GM23338 (cell line): ENCODE results near the gene SOX13. TPM values are rescaled to one million over a fixed set of nuclear protein-coding genes. Genes with fewer than 3 reads are reported as not detected.

ENCODE experiments used
- ATAC-seq: fragments of 200-7000 bp; cut with Tn5 transposase; 3 replicates; pipeline ENCODE4 v1.9.1; 2020
- DNase-seq: peaks from one replicate; pipeline ENCODE4 v3.0.0-alpha.2; 2015; ENCODE audit warnings: low spot score
- H2AFZ ChIP-seq: fragments of 200-600 bp; sonication (generic); 2 replicates; pipeline ENCODE4 v1.8.0; 2016; ENCODE audit warnings: antibody characterized with exemption, mild to moderate bottlenecking, moderate library complexity
- H3F3A ChIP-seq: fragments of 200-600 bp; sonication (generic); replicated peaks from 2 replicates; pipeline ENCODE4 v1.8.0; 2017; ENCODE audit warnings: antibody characterized with exemption, mixed run types, low read depth
- H3K27ac ChIP-seq: fragments of 200-600 bp; sonication (generic); 2 replicates; pipeline ENCODE4 v1.6.1; 2016; ENCODE audit warnings: low read depth
- H3K27me3 ChIP-seq: fragments of 200-600 bp; sonication (generic); 2 replicates; pipeline ENCODE4 v1.8.0; 2016; ENCODE audit warnings: mild to moderate bottlenecking, mixed run types, moderate library complexity; ENCODE audit not compliant: insufficient read depth
- H3K36me3 ChIP-seq: fragments of 200-600 bp; sonication (generic); 2 replicates; pipeline ENCODE4 v1.8.0; 2016; ENCODE audit warnings: mild to moderate bottlenecking; ENCODE audit not compliant: insufficient read depth
- H3K4me1 ChIP-seq: fragments of 200-600 bp; sonication (generic); 2 replicates; pipeline ENCODE4 v1.8.0; 2016; ENCODE audit warnings: mild to moderate bottlenecking, moderate library complexity; ENCODE audit not compliant: insufficient read depth
- H3K4me2 ChIP-seq: fragments of 200-600 bp; sonication (generic); 2 replicates; pipeline ENCODE4 v1.7.1; 2017; ENCODE audit warnings: mixed run types
- H3K4me3 ChIP-seq: fragments of 200-600 bp; sonication (generic); 2 replicates; pipeline ENCODE4 v1.6.1; 2016; ENCODE audit warnings: mixed run types
- H3K79me2 ChIP-seq: fragments of 200-600 bp; sonication (generic); replicated peaks from 2 replicates; pipeline ENCODE4 v1.8.0; 2017; ENCODE audit warnings: mild to moderate bottlenecking; ENCODE audit not compliant: insufficient read depth
- H3K9me2 ChIP-seq: fragments of 200-600 bp; sonication (generic); 2 replicates; pipeline ENCODE4 v1.8.0; 2017; ENCODE audit not compliant: insufficient read depth
- H4K20me1 ChIP-seq: fragments of 200-600 bp; sonication (generic); replicated peaks from 2 replicates; pipeline ENCODE4 v1.8.0; 2017; ENCODE audit warnings: mild to moderate bottlenecking; ENCODE audit not compliant: insufficient read depth
- H3K27ac Mint-ChIP-seq: 2 replicates; pipeline ENCODE4 v1.8.0; 2020; ENCODE audit warnings: inconsistent platforms, mild to moderate bottlenecking, moderate library complexity, mixed read lengths
- H3K27me3 Mint-ChIP-seq: 3 replicates; pipeline ENCODE4 v1.8.0; 2022; ENCODE audit warnings: low read depth, mild to moderate bottlenecking, moderate library complexity, mixed read lengths, inconsistent platforms; ENCODE audit not compliant: insufficient read depth, poor library complexity
- H3K36me3 Mint-ChIP-seq: 3 replicates; pipeline ENCODE4 v1.8.0; 2021; ENCODE audit warnings: low read depth, mild to moderate bottlenecking, inconsistent platforms, moderate library complexity, mixed read lengths
- H3K4me1 Mint-ChIP-seq: 3 replicates; pipeline ENCODE4 v1.8.0; 2020; ENCODE audit warnings: mild to moderate bottlenecking, inconsistent platforms, mixed read lengths
- H3K4me3 Mint-ChIP-seq: 3 replicates; pipeline ENCODE4 v1.8.0; 2021; ENCODE audit warnings: moderate library complexity, mild to moderate bottlenecking, inconsistent platforms, mixed read lengths
- H3K9me3 Mint-ChIP-seq: 3 replicates; pipeline ENCODE4 v1.8.0; 2020; ENCODE audit warnings: moderate library complexity, mild to moderate bottlenecking, inconsistent platforms, mixed read lengths
- CREB1 ChIP-seq: fragments of 250-450 bp; sonication (Bioruptor Pico); IDR thresholded peaks from 2 replicates; pipeline ENCODE4 v1.5.0; 2020; ENCODE audit warnings: low read depth, mild to moderate bottlenecking, moderate library complexity
- EZH2 ChIP-seq: fragments of 200-600 bp; sonication (generic); IDR thresholded peaks from one replicate; pipeline ENCODE4 v1.8.0; 2017; ENCODE audit warnings: antibody characterized with exemption, mild to moderate bottlenecking, low read depth; ENCODE audit not compliant: unreplicated experiment
- EZH2phosphoT487 ChIP-seq: fragments of 200-600 bp; sonication (generic); IDR thresholded peaks from one replicate; pipeline ENCODE4 v1.8.1; 2018; ENCODE audit warnings: antibody characterized with exemption; ENCODE audit not compliant: unreplicated experiment
- JUNB ChIP-seq: IDR thresholded peaks from one replicate; pipeline ENCODE4 v1.6.1; 2016; ENCODE audit warnings: antibody characterized with exemption; ENCODE audit not compliant: unreplicated experiment
- NANOG ChIP-seq: IDR thresholded peaks from 2 replicates; pipeline ENCODE4 v1.6.1; 2016; ENCODE audit warnings: antibody characterized with exemption, borderline replicate concordance
- POLR2AphosphoS5 ChIP-seq: IDR thresholded peaks from 2 replicates; pipeline ENCODE4 v1.6.1; 2016; ENCODE audit warnings: antibody characterized with exemption, low read depth
- STAT1 ChIP-seq: IDR thresholded peaks from one replicate; pipeline ENCODE4 v1.6.1; 2016; ENCODE audit warnings: antibody characterized with exemption; ENCODE audit not compliant: unreplicated experiment
- ZNF114 ChIP-seq: fragments of 250-450 bp; sonication (Bioruptor Pico); IDR thresholded peaks from 2 replicates; pipeline ENCODE4 v1.5.0; 2020; ENCODE audit warnings: mild to moderate bottlenecking, moderate library complexity
- ZNF331 ChIP-seq: fragments of 250-450 bp; sonication (Bioruptor Pico); IDR thresholded peaks from 2 replicates; pipeline ENCODE4 v1.5.0; 2020; ENCODE audit warnings: low read depth, mild to moderate bottlenecking, moderate library complexity
- long read RNA-seq: library from polyadenylated mRNA; unstranded; transcript quantifications from one replicate; pipeline ENCODE4 v2.0.0, GENCODE V29; 2020; ENCODE audit not compliant: unreplicated experiment
- polyA plus RNA-seq: library from polyadenylated mRNA; unstranded; fragments of >200 nt; fragmentation: Nextera tagmentation; extraction: Ambion mirVana; gene quantifications from 2 replicates; pipeline ENCODE4 v1.2.1, GENCODE V29; 2016
- total RNA-seq: library from RNA; depleted of rRNA; stranded (reverse); fragments of >200 nt; shearing (Covaris generic); gene quantifications from 2 replicates; pipeline ENCODE4 v1.2.3, GENCODE V29; 2014; rRNA removed
- TF ChIP-seq, protein P1 (sequence below): IDR thresholded peaks from 2 replicates; pipeline ENCODE4 v1.6.1; 2016; ENCODE audit warnings: antibody characterized with exemption
- TF ChIP-seq, protein P2 (sequence below): fragments of 250-450 bp; sonication (Bioruptor Pico); IDR thresholded peaks from 2 replicates; pipeline ENCODE4 v1.5.0; 2020; ENCODE audit warnings: mild to moderate bottlenecking, moderate library complexity
- TF ChIP-seq, protein P3 (sequence below), 2 experiments: fragments of 200-600 bp in 1 of 2; sonication (generic) in 1 of 2; conservative IDR thresholded peaks; 2 replicates each; pipeline versions ENCODE4 v1.5.1 to v1.6.1; 2016 to 2017; ENCODE audit warnings: antibody characterized with exemption in 2 of 2, low read depth in 2 of 2, mild to moderate bottlenecking in 2 of 2, moderate library complexity in 1 of 2

Gene SOX13
- total RNA-seq = 105 and 123 TPM in 2 replicates
- 28.6 and 32.3 TPM in 2 replicates for polyA plus RNA-seq
- long read RNA-seq, partial matches to known transcripts = 0 of 6 reads
- long read RNA-seq, other reads (novel, unspliced or antisense) = 6 of 6 reads

DNA sequence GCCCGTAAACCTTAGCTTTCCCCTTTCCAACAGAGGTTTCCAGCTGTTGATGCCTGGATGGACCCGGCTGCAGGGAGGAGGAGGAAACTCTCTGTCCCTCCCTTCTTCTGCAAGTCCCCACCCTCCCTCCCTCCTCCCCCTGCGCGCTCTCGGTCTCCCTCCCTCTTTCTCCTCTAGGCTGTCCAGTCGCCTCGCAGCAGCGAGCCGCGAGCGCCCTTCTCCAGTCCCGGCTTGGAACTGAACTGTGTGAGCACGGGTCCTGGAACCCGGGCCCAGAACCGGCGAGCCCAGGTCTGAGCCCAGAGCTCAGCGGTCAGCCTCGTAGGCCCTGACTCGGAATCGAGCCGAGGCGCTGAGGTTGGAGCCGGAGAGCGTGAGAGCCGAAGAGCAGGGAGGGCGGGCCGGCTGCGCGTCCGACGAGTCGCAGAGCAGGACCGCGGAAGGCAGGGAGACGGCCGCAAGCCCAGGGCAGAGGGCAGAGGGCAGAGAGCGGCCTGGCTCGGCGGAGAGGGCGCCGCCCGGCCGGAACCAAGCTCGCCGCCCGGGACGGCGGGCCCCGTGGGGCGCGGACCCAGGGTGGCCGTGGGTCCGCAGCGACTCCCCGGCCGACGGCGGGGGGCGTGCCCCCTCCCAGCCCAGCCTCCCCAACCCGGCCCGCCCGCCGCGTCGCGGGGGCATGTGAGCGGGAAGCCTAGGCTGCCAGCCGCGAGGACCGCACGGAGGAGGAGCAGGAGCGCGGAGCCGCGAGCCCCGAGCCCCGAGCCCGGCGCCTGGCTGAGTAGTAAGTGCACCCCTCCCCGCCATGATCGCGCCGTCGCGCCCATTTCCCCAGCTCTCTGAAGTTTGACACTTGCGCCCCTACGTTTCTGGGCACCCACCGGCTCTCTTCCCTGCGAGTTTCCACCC is at the start of gene SOX13:
Gene SOX13, plus strand, starts transcription at position 185 of the 906 bp plus-strand sequence. CDS start 39,801 bp downstream, outside the sequence.
- Mint-ChIP-seq H3K4me1 (peaks cover 45% of the 10 kb centered on the region), H3K4me3 (peak within 1 kb of the TSS; percentile 98), H3K27me3 (peaks cover 29% of the 10 kb centered on the region), H3K9me3 (peaks cover 7% of the 10 kb centered on the region), H3K36me3 (peaks cover 23% of the 10 kb centered on the region), H3K27ac (peak within 1 kb of the TSS; percentile 96)
- peaks cover 10% of the 10 kb centered on the region; the same call in 1 of the 2 replicates for H3K27me3 ChIP-seq
- peaks cover 48% of the 10 kb centered on the region for H3K79me2 ChIP-seq
- H3K36me3 ChIP-seq = no peaks in the 10 kb centered on the region
- ATAC-seq (peak; percentile 66), DNase-seq (peak; percentile 94)
- peaks cover 21% of the 10 kb centered on the region for H4K20me1 ChIP-seq
- peak within 1 kb of the TSS; percentile 97 for H3K4me3 ChIP-seq
- no peaks in the 10 kb centered on the region for H3K9me2 ChIP-seq
- H2AFZ ChIP-seq = peak within 1 kb of the TSS; percentile 45; the same call in 1 of the 2 replicates
- H3K4me1 ChIP-seq = peaks cover 39% of the 10 kb centered on the region
- H3K27ac ChIP-seq = peak within 1 kb of the TSS; percentile 86; the same call in 1 of the 2 replicates
- H3F3A ChIP-seq = peaks cover 30% of the 10 kb centered on the region
- H3K4me2 ChIP-seq = peak within 1 kb of the TSS; percentile 98
- TF ChIP-seq, protein P1, sequence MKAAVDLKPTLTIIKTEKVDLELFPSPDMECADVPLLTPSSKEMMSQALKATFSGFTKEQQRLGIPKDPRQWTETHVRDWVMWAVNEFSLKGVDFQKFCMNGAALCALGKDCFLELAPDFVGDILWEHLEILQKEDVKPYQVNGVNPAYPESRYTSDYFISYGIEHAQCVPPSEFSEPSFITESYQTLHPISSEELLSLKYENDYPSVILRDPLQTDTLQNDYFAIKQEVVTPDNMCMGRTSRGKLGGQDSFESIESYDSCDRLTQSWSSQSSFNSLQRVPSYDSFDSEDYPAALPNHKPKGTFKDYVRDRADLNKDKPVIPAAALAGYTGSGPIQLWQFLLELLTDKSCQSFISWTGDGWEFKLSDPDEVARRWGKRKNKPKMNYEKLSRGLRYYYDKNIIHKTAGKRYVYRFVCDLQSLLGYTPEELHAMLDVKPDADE = 0 out of 2 replicates have a peak, but pooled peaks have one; percentile 41
- peak; percentile 100 for TF ChIP-seq POLR2AphosphoS5
- no peak for TF ChIP-seq CREB1
- TF ChIP-seq, protein P2, sequence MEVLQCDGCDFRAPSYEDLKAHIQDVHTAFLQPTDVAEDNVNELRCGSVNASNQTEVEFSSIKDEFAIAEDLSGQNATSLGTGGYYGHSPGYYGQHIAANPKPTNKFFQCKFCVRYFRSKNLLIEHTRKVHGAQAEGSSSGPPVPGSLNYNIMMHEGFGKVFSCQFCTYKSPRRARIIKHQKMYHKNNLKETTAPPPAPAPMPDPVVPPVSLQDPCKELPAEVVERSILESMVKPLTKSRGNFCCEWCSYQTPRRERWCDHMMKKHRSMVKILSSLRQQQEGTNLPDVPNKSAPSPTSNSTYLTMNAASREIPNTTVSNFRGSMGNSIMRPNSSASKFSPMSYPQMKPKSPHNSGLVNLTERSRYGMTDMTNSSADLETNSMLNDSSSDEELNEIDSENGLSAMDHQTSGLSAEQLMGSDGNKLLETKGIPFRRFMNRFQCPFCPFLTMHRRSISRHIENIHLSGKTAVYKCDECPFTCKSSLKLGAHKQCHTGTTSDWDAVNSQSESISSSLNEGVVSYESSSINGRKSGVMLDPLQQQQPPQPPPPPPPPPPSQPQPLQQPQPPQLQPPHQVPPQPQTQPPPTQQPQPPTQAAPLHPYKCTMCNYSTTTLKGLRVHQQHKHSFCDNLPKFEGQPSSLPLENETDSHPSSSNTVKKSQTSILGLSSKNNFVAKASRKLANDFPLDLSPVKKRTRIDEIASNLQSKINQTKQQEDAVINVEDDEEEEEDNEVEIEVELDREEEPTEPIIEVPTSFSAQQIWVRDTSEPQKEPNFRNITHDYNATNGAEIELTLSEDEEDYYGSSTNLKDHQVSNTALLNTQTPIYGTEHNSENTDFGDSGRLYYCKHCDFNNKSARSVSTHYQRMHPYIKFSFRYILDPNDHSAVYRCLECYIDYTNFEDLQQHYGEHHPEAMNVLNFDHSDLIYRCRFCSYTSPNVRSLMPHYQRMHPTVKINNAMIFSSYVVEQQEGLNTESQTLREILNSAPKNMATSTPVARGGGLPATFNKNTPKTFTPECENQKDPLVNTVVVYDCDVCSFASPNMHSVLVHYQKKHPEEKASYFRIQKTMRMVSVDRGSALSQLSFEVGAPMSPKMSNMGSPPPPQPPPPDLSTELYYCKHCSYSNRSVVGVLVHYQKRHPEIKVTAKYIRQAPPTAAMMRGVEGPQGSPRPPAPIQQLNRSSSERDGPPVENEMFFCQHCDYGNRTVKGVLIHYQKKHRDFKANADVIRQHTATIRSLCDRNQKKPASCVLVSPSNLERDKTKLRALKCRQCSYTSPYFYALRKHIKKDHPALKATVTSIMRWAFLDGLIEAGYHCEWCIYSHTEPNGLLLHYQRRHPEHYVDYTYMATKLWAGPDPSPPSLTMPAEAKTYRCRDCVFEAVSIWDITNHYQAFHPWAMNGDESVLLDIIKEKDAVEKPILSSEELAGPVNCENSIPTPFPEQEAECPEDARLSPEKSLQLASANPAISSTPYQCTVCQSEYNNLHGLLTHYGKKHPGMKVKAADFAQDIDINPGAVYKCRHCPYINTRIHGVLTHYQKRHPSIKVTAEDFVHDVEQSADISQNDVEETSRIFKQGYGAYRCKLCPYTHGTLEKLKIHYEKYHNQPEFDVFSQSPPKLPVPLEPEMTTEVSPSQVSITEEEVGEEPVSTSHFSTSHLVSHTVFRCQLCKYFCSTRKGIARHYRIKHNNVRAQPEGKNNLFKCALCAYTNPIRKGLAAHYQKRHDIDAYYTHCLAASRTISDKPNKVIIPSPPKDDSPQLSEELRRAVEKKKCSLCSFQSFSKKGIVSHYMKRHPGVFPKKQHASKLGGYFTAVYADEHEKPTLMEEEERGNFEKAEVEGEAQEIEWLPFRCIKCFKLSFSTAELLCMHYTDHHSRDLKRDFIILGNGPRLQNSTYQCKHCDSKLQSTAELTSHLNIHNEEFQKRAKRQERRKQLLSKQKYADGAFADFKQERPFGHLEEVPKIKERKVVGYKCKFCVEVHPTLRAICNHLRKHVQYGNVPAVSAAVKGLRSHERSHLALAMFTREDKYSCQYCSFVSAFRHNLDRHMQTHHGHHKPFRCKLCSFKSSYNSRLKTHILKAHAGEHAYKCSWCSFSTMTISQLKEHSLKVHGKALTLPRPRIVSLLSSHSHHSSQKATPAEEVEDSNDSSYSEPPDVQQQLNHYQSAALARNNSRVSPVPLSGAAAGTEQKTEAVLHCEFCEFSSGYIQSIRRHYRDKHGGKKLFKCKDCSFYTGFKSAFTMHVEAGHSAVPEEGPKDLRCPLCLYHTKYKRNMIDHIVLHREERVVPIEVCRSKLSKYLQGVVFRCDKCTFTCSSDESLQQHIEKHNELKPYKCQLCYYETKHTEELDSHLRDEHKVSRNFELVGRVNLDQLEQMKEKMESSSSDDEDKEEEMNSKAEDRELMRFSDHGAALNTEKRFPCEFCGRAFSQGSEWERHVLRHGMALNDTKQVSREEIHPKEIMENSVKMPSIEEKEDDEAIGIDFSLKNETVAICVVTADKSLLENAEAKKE (CRISPR knock-in tag) = no peak
- TF ChIP-seq NANOG = no peak
- no peak for TF ChIP-seq EZH2phosphoT487
- no peak for TF ChIP-seq ZNF114 (CRISPR knock-in tag)
- TF ChIP-seq EZH2 = no peak
- no peak for TF ChIP-seq JUNB
- no peak for TF ChIP-seq STAT1
- TF ChIP-seq, protein P3, sequence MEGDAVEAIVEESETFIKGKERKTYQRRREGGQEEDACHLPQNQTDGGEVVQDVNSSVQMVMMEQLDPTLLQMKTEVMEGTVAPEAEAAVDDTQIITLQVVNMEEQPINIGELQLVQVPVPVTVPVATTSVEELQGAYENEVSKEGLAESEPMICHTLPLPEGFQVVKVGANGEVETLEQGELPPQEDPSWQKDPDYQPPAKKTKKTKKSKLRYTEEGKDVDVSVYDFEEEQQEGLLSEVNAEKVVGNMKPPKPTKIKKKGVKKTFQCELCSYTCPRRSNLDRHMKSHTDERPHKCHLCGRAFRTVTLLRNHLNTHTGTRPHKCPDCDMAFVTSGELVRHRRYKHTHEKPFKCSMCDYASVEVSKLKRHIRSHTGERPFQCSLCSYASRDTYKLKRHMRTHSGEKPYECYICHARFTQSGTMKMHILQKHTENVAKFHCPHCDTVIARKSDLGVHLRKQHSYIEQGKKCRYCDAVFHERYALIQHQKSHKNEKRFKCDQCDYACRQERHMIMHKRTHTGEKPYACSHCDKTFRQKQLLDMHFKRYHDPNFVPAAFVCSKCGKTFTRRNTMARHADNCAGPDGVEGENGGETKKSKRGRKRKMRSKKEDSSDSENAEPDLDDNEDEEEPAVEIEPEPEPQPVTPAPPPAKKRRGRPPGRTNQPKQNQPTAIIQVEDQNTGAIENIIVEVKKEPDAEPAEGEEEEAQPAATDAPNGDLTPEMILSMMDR (conservative IDR thresholded peaks at IDR 0.05; ENCODE audit: low read depth in 2 of 2) = peak in 1 of 2 experiments; percentile 31; a peak in 2 of 4 replicates
- TF ChIP-seq ZNF331 (CRISPR knock-in tag) = no peak
